HG03342 (cell line): ENCODE results near the gene LBHD2.

ENCODE experiments used
- ATAC-seq: cut with Tn5 transposase; IDR thresholded peaks from one replicate; pipeline ENCODE4 v1.9.1; 2021; ENCODE audit warnings: mild to moderate bottlenecking, moderate library complexity; ENCODE audit not compliant: unreplicated experiment

Gene LBHD2

GRCh38 chr14:103068351-103069073 is 15.5 kb upstream of the LBHD2 start:
- no peak for ATAC-seq

- no peak for ATAC-seq
These were observed 13.6 kb upstream of the LBHD2 start for GRCh38 chr14:103070263-103070885.

GRCh38 chr14:103070971-103071542 is 13.0 kb upstream of the LBHD2 start:
- ATAC-seq, result no peak

GRCh38 chr14:103071544-103072251 is 12.3 kb upstream of the LBHD2 start:
- ATAC-seq, result no peak

GRCh38 chr14:103072595-103073366 is 11.2 kb upstream of the LBHD2 start:
- ATAC-seq, result no peak

GRCh38 chr14:103073367-103073875 is 10.6 kb upstream of the LBHD2 start:
- ATAC-seq, result no peak

- ATAC-seq, result no peak
These were observed 9.9 kb upstream of the LBHD2 start for GRCh38 chr14:103073876-103074728.

- ATAC-seq, result no peak
These were observed 9.2 kb upstream of the LBHD2 start for GRCh38 chr14:103074729-103075367.

GRCh38 chr14:103078420-103078749 is 5.6 kb upstream of the LBHD2 start:
- ATAC-seq, result peak; percentile 72

- ATAC-seq, result no peak
These were observed 5.0 kb upstream of the LBHD2 start for GRCh38 chr14:103078860-103079587.

- ATAC-seq, result no peak
These were observed 2.1 kb upstream of the LBHD2 start for GRCh38 chr14:103081951-103082350.

- ATAC-seq, result no peak
These were observed 1.4 kb downstream of the LBHD2 start for GRCh38 chr14:103085106-103086091.

GRCh38 chr14:103086771-103087342 is 2.8 kb downstream of the LBHD2 start:
- no peak for ATAC-seq

GRCh38 chr14:103087343-103087835 is 3.4 kb downstream of the LBHD2 start:
- ATAC-seq, result no peak

- no peak for ATAC-seq
These were observed 4.9 kb downstream of the LBHD2 start for GRCh38 chr14:103088921-103089320.

- no peak for ATAC-seq
These were observed 5.7 kb downstream of the LBHD2 start for GRCh38 chr14:103089386-103090335.
